Measurements from ENCODE around the gene MMP14. TPM values are rescaled to one million over a fixed set of nuclear protein-coding genes. Genes with fewer than 3 reads are reported as not detected.
"Not testable (repeated sequence)": the region's sequence is repeated elsewhere in the genome, so short reads cannot be mapped to it uniquely, and the experiment has no call there.

The MMP14 gene
- total and polyA plus RNA-seq, 7 experiments from 2014 or later = 1.8 to 6.6 (median 2.0) TPM; not detected in 2

GRCh38 chr14:22852940-22853767 lies 16.8 kb downstream of the MMP14 start:
- H3K27me3 ChIP-seq (ENCODE audit: control insufficient read depth in 2 of 2, insufficient read depth in 2 of 2, low read length in 2 of 2) = no peaks in the 10 kb centered on the region

GRCh38 chr14:22854296-22854695 lies 17.9 kb downstream of the MMP14 start:
- DNase-seq; H3K27me3 ChIP-seq (ENCODE audit: control insufficient read depth in 2 of 2, insufficient read depth in 2 of 2, low read length in 2 of 2); H3K36me3 Mint-ChIP-seq; ATAC-seq; H3K9me3 Mint-ChIP-seq; H3K9me3 ChIP-seq (ENCODE audit: control insufficient read depth in 2 of 3, low read length in 3 of 3); H3K4me3 Mint-ChIP-seq; H3K36me3 ChIP-seq (ENCODE audit: control insufficient read depth in 2 of 3, insufficient read depth in 3 of 3, low read length in 3 of 3); H3K27ac Mint-ChIP-seq; H3K27ac ChIP-seq (ENCODE audit: low read depth, low read length); H3K4me3 ChIP-seq (ENCODE audit: low read length): not testable (repeated sequence)
- CTCF ChIA-PET = interaction anchor here (0.5 to 10.8 kb wide), 27 partner anchors 12 to 1212 kb away, joined by 3 to 143 read pairs (median 5); partner anchors contain the start of genes HAUS4, LRP10, MRPL52 and OR6J1
- peaks cover 13 to 14% of the 10 kb centered on the region in 2 donors for H3K4me1 ChIP-seq (ENCODE audit: control insufficient read depth in 2 of 2, insufficient read depth in 2 of 2, low read length in 2 of 2)
- peaks cover 0 to 22% (median 0%) of the 10 kb centered on the region in 5 donors for H3K27me3 Mint-ChIP-seq
- intact Hi-C loops (cut with micrococcal nuclease) = loop anchor here (5.0 to 10.0 kb wide), 3 partner anchors 267 to 989 kb away; partner anchors contain the start of gene DAD1 (in 1 of the 2)
- peaks cover 8 to 39% (median 30%) of the 10 kb centered on the region in 7 donors for H3K4me1 Mint-ChIP-seq
- POLR2A ChIA-PET = interaction anchor here (1.0 to 1.6 kb wide), 5 partner anchors 17 to 284 kb away, joined by 3 to 8 read pairs (median 4); no protein-coding TSS in a partner anchor

More at GRCh38 chr14:22852940-22853767, 16.8 kb downstream of the MMP14 start:
- ATAC-seq (peak; percentile 96), DNase-seq (peak; percentile 75 to 94 (median 87))
- Histone ChIP-seq H3K4me1 (ENCODE audit: control insufficient read depth in 2 of 2, insufficient read depth in 2 of 2, low read length in 2 of 2) (peaks cover 3% of the 10 kb centered on the region in 2 donors), H3K36me3 (ENCODE audit: control insufficient read depth in 2 of 3, insufficient read depth in 3 of 3, low read length in 3 of 3) (no peaks in the 10 kb centered on the region), H3K27ac (ENCODE audit: low read depth, low read length) (peak overlapping the region; percentile 72), H3K9me3 (ENCODE audit: control insufficient read depth in 2 of 3, low read length in 3 of 3) (no peaks in the 10 kb centered on the region), H3K4me3 (ENCODE audit: low read length) (peak overlapping the region; percentile 74)
- H3K27ac Mint-ChIP-seq = peak overlapping the region in 7 of 9 donors; percentile 71 to 85 (median 81)
- H3K4me3 Mint-ChIP-seq = peak overlapping the region; percentile 81 to 89 (median 86)
- H3K4me1 Mint-ChIP-seq = peaks cover 8 to 30% (median 21%) of the 10 kb centered on the region in 7 donors
- ChIA-PET CTCF (interaction anchor here (0.6 to 10.8 kb wide), 30 partner anchors 10 to 934 kb away, joined by 3 to 143 read pairs (median 4); partner anchors contain the start of genes HAUS4, MRPL52 and REM2), POLR2A (interaction anchor here (1.0 to 1.7 kb wide), 2 partner anchors 30 to 283 kb away, joined by 3 to 6 read pairs; no protein-coding TSS in a partner anchor)
- H3K36me3 Mint-ChIP-seq = peaks cover 0 to 2% (median 0%) of the 10 kb centered on the region in 5 donors
- intact Hi-C loops (cut with micrococcal nuclease) = loop anchor here (1.0 to 10.0 kb wide), 13 partner anchors 16 to 988 kb away; partner anchors contain the start of genes LRP10 (in 2 of the 2), DAD1 (in 1 of the 2) and OXA1L (in 1 of the 2)
- peaks cover 0 to 2% (median 0%) of the 10 kb centered on the region in 11 donors for H3K9me3 Mint-ChIP-seq
- H3K27me3 Mint-ChIP-seq = peaks cover 0 to 19% (median 6%) of the 10 kb centered on the region in 5 donors

- peak overlapping the region in 3 of 10 donors; percentile 17 to 51 (median 17) for H3K4me3 Mint-ChIP-seq
- POLR2A ChIA-PET = interaction anchor here (0.9 to 1.6 kb wide), 6 partner anchors 18 to 315 kb away, joined by 3 to 8 read pairs (median 4); no protein-coding TSS in a partner anchor
Observed at GRCh38 chr14:22854963-22855724, 18.8 kb downstream of the MMP14 start.

DNA sequence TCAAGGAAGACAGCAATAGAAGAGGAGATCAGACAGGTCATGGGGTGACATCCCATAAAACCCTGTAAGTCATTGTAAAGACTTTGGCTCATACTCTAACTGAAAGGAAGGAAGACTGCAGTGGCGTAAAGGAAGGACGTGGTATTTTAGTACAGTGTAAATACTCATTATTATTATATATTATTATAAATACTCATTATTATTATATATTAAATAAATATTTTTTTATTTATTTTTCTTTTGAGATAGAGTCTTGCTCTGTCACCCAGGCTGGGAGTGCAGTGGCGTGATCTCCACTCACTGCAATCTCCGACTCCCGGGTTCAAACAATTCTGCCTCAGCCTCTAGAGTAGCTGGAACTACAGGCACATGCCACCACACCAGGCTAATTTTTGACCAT lies 20.0 kb downstream of the MMP14 start:
- no peak overlapping the region for H3K27ac ChIP-seq (ENCODE audit: low read depth, low read length)
- no peaks in the 10 kb centered on the region for H3K9me3 ChIP-seq (ENCODE audit: control insufficient read depth in 2 of 3, low read length in 3 of 3)
- ChIA-PET POLR2A (interaction anchor here (4.0 kb wide), 1 partner anchor 15 kb away, joined by 29 read pairs; the partner anchor contains the start of gene LRP10), CTCF (interaction anchor here (0.9 to 10.8 kb wide), 3 partner anchors 25 to 35 kb away, joined by 3 to 143 read pairs (median 6); no protein-coding TSS in a partner anchor)
- H3K36me3 ChIP-seq (ENCODE audit: control insufficient read depth in 2 of 3, insufficient read depth in 3 of 3, low read length in 3 of 3) = no peaks in the 10 kb centered on the region
- H3K4me1 ChIP-seq (ENCODE audit: control insufficient read depth in 2 of 2, insufficient read depth in 2 of 2, low read length in 2 of 2) = peaks cover 13 to 14% of the 10 kb centered on the region in 2 donors
- no peaks in the 10 kb centered on the region for H3K27me3 ChIP-seq (ENCODE audit: control insufficient read depth in 2 of 2, insufficient read depth in 2 of 2, low read length in 2 of 2)
- H3K27ac Mint-ChIP-seq = peak overlapping the region in 1 of 9 donors; percentile 2
- intact Hi-C loops (cut with micrococcal nuclease) = loop anchor here (10.0 kb wide), 2 partner anchors 942 to 992 kb away; no protein-coding TSS in a partner anchor
- H3K4me3 ChIP-seq (ENCODE audit: low read length) = no peak overlapping the region
- H3K36me3 Mint-ChIP-seq = peaks cover 0 to 6% (median 0%) of the 10 kb centered on the region in 5 donors
- ATAC-seq (no peak), DNase-seq (no peak)
- H3K9me3 Mint-ChIP-seq = peaks cover 0 to 5% (median 0%) of the 10 kb centered on the region in 11 donors
- H3K4me3 Mint-ChIP-seq = peak overlapping the region in 3 of 10 donors; percentile 1 to 6 (median 1)
- H3K4me1 Mint-ChIP-seq = peaks cover 8 to 36% (median 30%) of the 10 kb centered on the region in 7 donors
- peaks cover 0 to 38% (median 0%) of the 10 kb centered on the region in 5 donors for H3K27me3 Mint-ChIP-seq

More at GRCh38 chr14:22854963-22855724, 18.8 kb downstream of the MMP14 start:
- H3K4me3 ChIP-seq (ENCODE audit: low read length) = no peak overlapping the region
- H3K27me3 ChIP-seq (ENCODE audit: control insufficient read depth in 2 of 2, insufficient read depth in 2 of 2, low read length in 2 of 2) = no peaks in the 10 kb centered on the region
- no peaks in the 10 kb centered on the region for H3K9me3 ChIP-seq (ENCODE audit: control insufficient read depth in 2 of 3, low read length in 3 of 3)
- H3K9me3 Mint-ChIP-seq = peaks cover 0 to 4% (median 0%) of the 10 kb centered on the region in 11 donors
- H3K27ac Mint-ChIP-seq = peak overlapping the region in 1 of 9 donors; percentile 14
- no peaks in the 10 kb centered on the region for H3K36me3 ChIP-seq (ENCODE audit: control insufficient read depth in 2 of 3, insufficient read depth in 3 of 3, low read length in 3 of 3)
- peaks cover 0 to 5% (median 0%) of the 10 kb centered on the region in 5 donors for H3K36me3 Mint-ChIP-seq
- H3K27me3 Mint-ChIP-seq = peaks cover 0 to 26% (median 0%) of the 10 kb centered on the region in 5 donors
- ATAC-seq = no peak
- DNase-seq = no peak
- H3K4me1 ChIP-seq (ENCODE audit: control insufficient read depth in 2 of 2, insufficient read depth in 2 of 2, low read length in 2 of 2) = peaks cover 13 to 14% of the 10 kb centered on the region in 2 donors
- no peak overlapping the region for H3K27ac ChIP-seq (ENCODE audit: low read depth, low read length)
- CTCF ChIA-PET = interaction anchor here (0.5 to 10.8 kb wide), 27 partner anchors 11 to 1213 kb away, joined by 3 to 143 read pairs (median 4); partner anchors contain the start of genes HAUS4, LRP10 and OR6J1
- peaks cover 8 to 40% (median 30%) of the 10 kb centered on the region in 7 donors for H3K4me1 Mint-ChIP-seq
- intact Hi-C loops (cut with micrococcal nuclease) = loop anchor here (5.0 to 10.0 kb wide), 3 partner anchors 268 to 990 kb away; partner anchors contain the start of gene DAD1 (in 1 of the 2)

DNA sequence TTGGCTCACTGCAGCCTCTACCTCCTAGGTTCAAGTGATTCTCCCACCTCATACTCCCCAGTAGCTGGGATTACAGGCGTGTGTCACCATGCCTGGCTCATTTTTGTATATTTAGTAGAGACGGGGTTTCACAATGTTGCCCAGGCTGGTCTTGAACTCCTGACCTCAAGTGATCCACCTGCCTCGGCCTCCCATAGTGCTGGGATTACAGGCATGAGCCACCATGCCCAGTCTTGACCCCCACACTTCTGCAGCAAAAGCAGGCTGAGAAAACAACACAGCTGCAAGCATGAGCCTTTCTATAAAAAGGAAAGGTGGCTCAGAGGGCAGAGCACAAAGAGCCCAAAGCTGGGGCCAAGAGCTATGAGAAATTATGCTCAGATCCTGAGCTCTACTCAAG lies 24.0 kb downstream of the MMP14 start:
- Mint-ChIP-seq H3K27me3 (peaks cover 0 to 49% (median 3%) of the 10 kb centered on the region in 5 donors), H3K4me1 (peaks cover 11 to 35% (median 24%) of the 10 kb centered on the region in 7 donors), H3K9me3 (peaks cover 0 to 10% (median 0%) of the 10 kb centered on the region in 11 donors), H3K36me3 (peaks cover 0 to 17% (median 0%) of the 10 kb centered on the region in 5 donors), H3K27ac (peak overlapping the region in 1 of 9 donors; percentile 21)
- H3K9me3 ChIP-seq (ENCODE audit: control insufficient read depth in 2 of 3, low read length in 3 of 3); ATAC-seq; H3K27ac ChIP-seq (ENCODE audit: low read depth, low read length); H3K36me3 ChIP-seq (ENCODE audit: control insufficient read depth in 2 of 3, insufficient read depth in 3 of 3, low read length in 3 of 3); H3K4me3 Mint-ChIP-seq; H3K27me3 ChIP-seq (ENCODE audit: control insufficient read depth in 2 of 2, insufficient read depth in 2 of 2, low read length in 2 of 2); DNase-seq; H3K4me3 ChIP-seq (ENCODE audit: low read length); intact Hi-C loops (cut with micrococcal nuclease): not testable (repeated sequence)
- ChIA-PET POLR2A (interaction anchor here (0.6 to 4.0 kb wide), 3 partner anchors 11 to 170 kb away, joined by 3 to 29 read pairs (median 4); partner anchors contain the start of gene LRP10), CTCF (interaction anchor here (0.7 to 1.4 kb wide), 5 partner anchors 10 to 40 kb away, joined by 3 to 6 read pairs (median 4); no protein-coding TSS in a partner anchor)
- peaks cover 13 to 19% of the 10 kb centered on the region in 2 donors for H3K4me1 ChIP-seq (ENCODE audit: control insufficient read depth in 2 of 2, insufficient read depth in 2 of 2, low read length in 2 of 2)
